GM12865 (cell line): ENCODE data around the gene PPP1R3F.

Source experiments
- DNase-seq: peaks from one replicate; pipeline ENCODE4 v3.0.0; 2010; ENCODE audit warnings: low read depth
- H3K4me3 ChIP-seq: 2 replicates; pipeline ENCODE4 v1.5.1; 2011; ENCODE audit warnings: mild to moderate bottlenecking, low read depth, low read length, control low read depth
- TF ChIP-seq, protein P1 (sequence below): IDR thresholded peaks from 2 replicates; pipeline ENCODE4 v1.5.1; 2011; ENCODE audit warnings: low read length, control low read depth, low read depth, inconsistent platforms; ENCODE audit not compliant: insufficient read depth; ENCODE audit errors: missing control alignments

The PPP1R3F gene

DNA sequence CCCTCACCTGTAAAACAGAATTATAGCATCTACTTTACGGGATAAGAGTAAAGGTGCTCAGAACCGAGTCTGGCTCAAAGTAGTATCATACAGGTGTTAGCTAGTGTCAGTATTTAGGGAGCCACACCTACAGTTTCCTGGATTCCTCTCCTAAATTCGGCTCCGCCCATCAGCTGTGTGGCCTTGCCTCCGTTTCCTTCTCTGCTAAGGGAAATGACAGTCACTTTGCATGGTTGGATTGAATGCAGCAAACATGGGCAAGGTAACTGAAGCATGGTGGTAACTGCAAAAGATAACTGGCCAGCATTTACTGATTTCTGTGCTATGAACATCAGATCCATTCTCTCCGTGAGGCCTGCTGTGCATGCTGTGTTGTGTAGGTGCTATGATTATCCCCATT is 2.8 kb downstream of the PPP1R3F start:
- DNase-seq: no peak
- TF ChIP-seq, protein P1, sequence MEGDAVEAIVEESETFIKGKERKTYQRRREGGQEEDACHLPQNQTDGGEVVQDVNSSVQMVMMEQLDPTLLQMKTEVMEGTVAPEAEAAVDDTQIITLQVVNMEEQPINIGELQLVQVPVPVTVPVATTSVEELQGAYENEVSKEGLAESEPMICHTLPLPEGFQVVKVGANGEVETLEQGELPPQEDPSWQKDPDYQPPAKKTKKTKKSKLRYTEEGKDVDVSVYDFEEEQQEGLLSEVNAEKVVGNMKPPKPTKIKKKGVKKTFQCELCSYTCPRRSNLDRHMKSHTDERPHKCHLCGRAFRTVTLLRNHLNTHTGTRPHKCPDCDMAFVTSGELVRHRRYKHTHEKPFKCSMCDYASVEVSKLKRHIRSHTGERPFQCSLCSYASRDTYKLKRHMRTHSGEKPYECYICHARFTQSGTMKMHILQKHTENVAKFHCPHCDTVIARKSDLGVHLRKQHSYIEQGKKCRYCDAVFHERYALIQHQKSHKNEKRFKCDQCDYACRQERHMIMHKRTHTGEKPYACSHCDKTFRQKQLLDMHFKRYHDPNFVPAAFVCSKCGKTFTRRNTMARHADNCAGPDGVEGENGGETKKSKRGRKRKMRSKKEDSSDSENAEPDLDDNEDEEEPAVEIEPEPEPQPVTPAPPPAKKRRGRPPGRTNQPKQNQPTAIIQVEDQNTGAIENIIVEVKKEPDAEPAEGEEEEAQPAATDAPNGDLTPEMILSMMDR: no peak
- no peak overlapping the region for H3K4me3 ChIP-seq

DNA sequence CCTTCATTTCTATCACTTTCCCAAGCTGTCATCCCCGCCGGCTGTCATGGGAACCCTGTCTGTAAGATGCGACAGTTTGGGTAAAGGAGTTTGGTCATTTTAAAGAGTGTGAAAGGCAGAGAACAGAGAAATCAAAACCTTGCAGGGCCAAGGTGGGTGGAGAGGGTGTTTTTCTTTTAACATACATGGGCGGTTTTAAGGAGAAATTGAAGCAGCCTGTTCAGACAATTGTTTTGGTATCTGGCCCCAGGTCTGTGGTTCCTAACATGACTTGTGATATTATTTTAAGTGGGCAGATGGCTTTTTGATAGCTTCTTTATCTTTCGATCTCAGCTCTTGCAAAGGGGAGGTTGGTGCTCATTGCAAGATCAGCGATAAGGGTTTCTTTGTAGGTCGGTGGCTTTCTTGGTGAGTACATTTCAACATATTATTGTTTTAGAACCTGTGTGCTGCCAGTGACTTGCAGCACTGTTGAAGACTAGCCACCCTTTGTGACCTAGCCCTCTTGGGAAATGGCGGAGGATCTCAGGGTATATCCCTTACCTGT is 3.7 kb downstream of the PPP1R3F start:
- H3K4me3 ChIP-seq: no peak overlapping the region
- TF ChIP-seq, protein P1: no peak
- DNase-seq: no peak

DNA sequence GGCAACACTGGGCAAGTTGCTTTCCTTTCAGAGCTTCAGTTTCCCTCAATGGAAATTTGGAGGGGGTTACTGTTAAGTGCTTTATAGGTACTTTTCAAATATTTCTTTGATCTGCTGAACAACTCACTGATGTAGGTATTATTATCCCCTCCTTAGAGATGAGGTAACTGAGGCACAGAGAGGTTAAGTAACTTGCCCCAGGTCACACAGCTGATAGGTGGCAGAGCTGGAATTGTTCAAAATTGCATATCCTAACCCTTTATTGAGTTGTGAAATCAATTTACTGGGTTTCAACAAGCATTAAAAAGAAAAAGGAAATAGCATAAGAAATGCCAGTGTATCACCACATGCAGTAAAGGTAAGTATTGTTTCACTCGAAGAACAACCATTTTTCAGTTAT is 6.6 kb downstream of the PPP1R3F start:
- TF ChIP-seq, protein P1: no peak
- DNase-seq: no peak
- no peak overlapping the region for H3K4me3 ChIP-seq

DNA sequence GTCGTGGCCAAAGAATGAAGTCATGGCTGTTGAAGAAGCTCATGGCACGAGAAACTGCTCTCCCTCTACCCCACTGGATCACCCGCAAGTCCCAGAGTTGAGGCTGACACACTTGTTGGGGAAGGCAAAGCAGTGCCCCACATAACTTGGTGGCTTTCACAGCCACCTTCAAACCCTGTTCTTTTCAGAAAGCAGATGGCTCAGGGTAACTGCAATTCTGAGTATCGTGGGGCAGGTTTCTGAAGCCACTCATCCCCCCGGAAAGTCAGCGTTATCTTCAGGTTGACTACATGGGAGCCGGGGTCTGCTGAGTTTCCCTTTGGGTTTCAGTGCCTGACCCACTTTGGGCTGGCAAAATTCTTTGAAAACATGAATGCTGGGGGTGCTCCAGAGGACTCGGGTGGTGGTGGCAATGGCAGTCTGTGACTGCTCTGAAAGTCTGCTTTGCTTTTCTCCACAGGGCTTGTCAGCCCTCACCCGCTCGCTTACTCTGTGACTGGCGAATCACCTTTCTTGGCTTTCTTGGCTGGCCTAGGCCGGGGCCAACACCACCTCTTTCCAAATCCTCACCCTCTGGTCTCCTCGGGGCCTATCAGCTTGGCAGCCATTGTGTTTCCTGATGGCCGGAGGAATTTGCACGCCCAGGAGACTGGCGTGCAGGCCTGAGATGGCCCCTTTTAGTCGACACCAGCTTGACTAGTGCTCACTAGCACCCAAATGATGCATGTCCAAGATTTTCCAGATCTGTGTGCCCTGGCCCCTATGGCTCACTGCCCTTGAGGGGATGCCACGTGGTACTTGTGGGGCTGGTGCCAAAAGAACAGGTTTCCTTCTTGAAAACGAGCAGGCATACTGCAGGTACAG is 7.3 kb downstream of the PPP1R3F start:
- TF ChIP-seq, protein P1: no peak
- DNase-seq: no peak
- no peak overlapping the region for H3K4me3 ChIP-seq

DNA sequence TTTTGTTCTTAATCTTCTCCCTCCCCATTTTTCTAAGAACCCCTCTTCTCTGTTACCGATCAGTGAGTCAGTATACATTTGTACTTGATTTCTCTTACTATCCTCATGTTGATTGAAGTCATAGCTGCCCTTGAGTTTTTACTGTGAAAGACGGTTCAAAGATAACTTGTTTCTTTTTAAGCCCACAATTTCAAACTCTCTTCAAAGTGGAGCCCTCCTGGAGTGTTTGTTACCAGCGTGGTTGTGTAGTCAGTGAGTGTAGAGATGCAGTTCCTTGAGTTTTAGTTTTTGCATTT is 7.9 kb downstream of the PPP1R3F start:
- no peak for DNase-seq
- no peak overlapping the region for H3K4me3 ChIP-seq
- TF ChIP-seq, protein P1: no peak

DNA sequence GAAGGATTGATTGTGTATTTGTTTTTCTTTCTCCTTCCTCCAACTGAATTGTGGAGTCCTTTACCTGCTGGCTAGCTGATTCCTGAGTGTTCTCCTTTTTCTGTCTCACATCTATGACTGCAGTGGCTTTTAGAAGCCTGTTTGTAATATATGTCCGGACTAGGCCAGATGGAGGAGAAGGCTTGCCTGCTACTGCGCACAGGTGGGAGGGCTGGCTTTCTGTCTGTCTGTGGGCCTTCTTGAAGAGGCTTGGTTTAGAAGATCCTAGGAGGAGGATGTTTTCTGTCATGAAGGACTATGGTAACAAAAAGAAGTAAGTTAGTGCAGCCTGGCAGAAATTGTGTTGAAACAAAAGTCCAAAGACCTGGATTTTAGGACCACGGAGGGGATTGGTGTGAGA is 8.5 kb downstream of the PPP1R3F start:
- DNase-seq: no peak
- TF ChIP-seq, protein P1: no peak
- no peak overlapping the region for H3K4me3 ChIP-seq

DNA sequence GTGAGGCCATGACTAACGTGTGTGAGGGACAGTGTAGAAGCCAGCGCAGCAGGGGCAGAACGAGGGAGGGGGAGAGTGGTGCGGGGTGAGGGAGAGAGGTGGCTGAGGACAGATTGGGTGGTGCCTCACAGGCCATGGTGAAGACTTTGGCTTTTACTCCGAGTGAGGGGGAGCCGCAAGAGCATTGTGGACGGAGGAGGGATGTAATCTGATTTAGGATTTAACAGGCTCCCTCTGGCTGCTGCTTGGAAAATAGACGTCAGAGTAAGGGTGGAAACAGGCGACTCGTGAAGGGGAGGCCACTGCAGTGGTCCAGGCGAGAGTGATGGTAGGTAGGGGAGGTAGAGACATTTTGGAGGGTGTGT is 13.0 kb downstream of the PPP1R3F start:
- H3K4me3 ChIP-seq: no peak overlapping the region
- TF ChIP-seq, protein P1: no peak
- DNase-seq: no peak
